Activated naive CD4-positive, alpha-beta T cell treated with anti-CD3 and anti-CD28 coated beads, Interleukin-2, amount 50 U/mL, for 72 hours (primary cell): ENCODE results near the gene ACADS. TPM values are rescaled to one million over a fixed set of nuclear protein-coding genes. Genes with fewer than 3 reads are reported as not detected.

ENCODE experiments used
- ATAC-seq, 2 donors: fragments of 150-1000 bp; cut with Tn5 transposase; 2 replicates each; pipeline ENCODE4 v1.10.0; 2021; ENCODE audit warnings: mild to moderate bottlenecking in 2 of 2, moderate library complexity in 2 of 2
- DNase-seq, 2 donors: peaks; one replicate each; pipeline ENCODE4 v3.0.0; 2021 to 2022; ENCODE audit warnings: low spot score in 2 of 2
- H3K27ac Mint-ChIP-seq, 2 donors: one replicate each; pipeline ENCODE4 v1.8.0; 2022; ENCODE audit warnings: mild to moderate bottlenecking in 2 of 2, mixed read lengths in 2 of 2
- H3K36me3 Mint-ChIP-seq, 2 donors: one replicate each; pipeline ENCODE4 v1.8.0; 2022; ENCODE audit warnings: mixed read lengths in 2 of 2
- H3K9me3 Mint-ChIP-seq, 2 donors: one replicate each; pipeline ENCODE4 v1.8.0; 2022; ENCODE audit warnings: mixed read lengths in 2 of 2
- total RNA-seq, 2 donors: library from RNA; stranded (reverse); gene quantifications; one replicate each; pipeline ENCODE4 v1.2.3, GENCODE V29; 2022

ACADS gene
- total RNA-seq, 2 donors from 2014 or later, result 15.9 to 24.5 TPM

DNA sequence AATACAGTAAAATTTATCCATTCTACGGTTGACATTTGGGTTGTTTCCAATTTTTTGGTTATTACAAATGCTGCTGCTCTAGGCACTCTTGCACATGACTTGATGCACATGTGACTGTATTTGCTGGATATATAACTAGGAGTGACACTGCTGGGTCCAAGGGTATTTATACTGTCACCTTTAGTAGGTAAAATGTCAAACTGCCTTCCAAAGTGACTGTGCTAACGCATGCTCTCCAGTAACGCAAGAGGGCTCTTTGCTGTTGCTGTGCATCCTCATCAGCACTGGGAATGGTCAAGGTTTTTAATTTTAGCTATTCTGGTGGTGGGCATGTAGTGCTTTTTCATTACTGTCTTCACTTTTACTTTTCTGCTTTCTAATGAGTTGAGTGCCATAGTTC, 62.3 kb downstream of the ACADS start:
- H3K9me3 Mint-ChIP-seq, result no peaks in the 10 kb centered on the region
- H3K27ac Mint-ChIP-seq, result peak overlapping the region in 1 of 2 donors; percentile 18
- DNase-seq, result no peak
- no peak for ATAC-seq
- peaks cover 0 to 11% of the 10 kb centered on the region in 2 donors for H3K36me3 Mint-ChIP-seq

Other genes starting within 250 kb of the ACADS start
- gene DYNLL1, start 229.7 kb upstream of the ACADS start, total RNA-seq, result 100 to 1,000 TPM in 1 of 2 donors, 10 to 100 TPM in 1; 49.5 to 157 TPM
- gene COQ5, start 196.7 kb upstream of the ACADS start, total RNA-seq, result 10 to 100 TPM in 1 of 2 donors, 1 to 10 TPM in 1; 9.7 to 37.8 TPM
- gene RNF10, start 191.5 kb upstream of the ACADS start, total RNA-seq, result 100 to 1,000 TPM; 182 to 196 TPM
- gene POP5, start 144.4 kb upstream of the ACADS start, total RNA-seq, result 10 to 100 TPM; 34.7 to 51.5 TPM
- 1 to 10 TPM in 1 of 2 donors, not detected in 1; 3.0 TPM for gene CABP1, start 85.2 kb upstream of the ACADS start, total RNA-seq
- 10 to 100 TPM; 51.0 to 89.9 TPM for gene MLEC, start 38.7 kb upstream of the ACADS start, total RNA-seq
- gene UNC119B, start 15.4 kb upstream of the ACADS start, total RNA-seq, result 10 to 100 TPM; 24.3 to 26.7 TPM
- 10 to 100 TPM; 26.7 to 33.3 TPM for gene SPPL3, start 178.5 kb downstream of the ACADS start, total RNA-seq